H9 (cell line): ENCODE measurements around the gene DISC1. TPM values are rescaled to one million over a fixed set of nuclear protein-coding genes. Genes with fewer than 3 reads are reported as not detected.

Experiments used
- DNase-seq: peaks from one replicate; pipeline ENCODE4 v3.0.0-alpha.2; 2017
- H2AFZ ChIP-seq: one replicate; pipeline ENCODE4 v1.6.1; 2013; ENCODE audit warnings: mild to moderate bottlenecking, low read length, control low read depth, moderate library complexity
- H2AK5ac ChIP-seq: 2 replicates; pipeline ENCODE4 v1.6.1; 2013; ENCODE audit warnings: low read length, control low read depth, mixed read lengths; ENCODE audit not compliant: insufficient read length
- H2BK120ac ChIP-seq: one replicate; pipeline ENCODE4 v1.6.1; 2013; ENCODE audit warnings: low read depth, mild to moderate bottlenecking, low read length, control low read depth, inconsistent platforms; ENCODE audit not compliant: poor library complexity, severe bottlenecking
- H2BK12ac ChIP-seq: 2 replicates; pipeline ENCODE4 v1.6.1; 2013; ENCODE audit warnings: low read length, control low read depth, mixed read lengths, low read depth; ENCODE audit not compliant: insufficient read length
- H2BK15ac ChIP-seq: 2 replicates; pipeline ENCODE4 v1.6.1; 2013; ENCODE audit warnings: low read depth, low read length, control low read depth
- H2BK20ac ChIP-seq: one replicate; pipeline ENCODE4 v1.6.1; 2013; ENCODE audit warnings: low read depth, mild to moderate bottlenecking, low read length, control low read depth, inconsistent platforms; ENCODE audit not compliant: poor library complexity, severe bottlenecking
- H2BK5ac ChIP-seq: 2 replicates; pipeline ENCODE4 v1.6.1; 2013; ENCODE audit warnings: low read length, control low read depth, mixed read lengths; ENCODE audit not compliant: insufficient read length
- H3K14ac ChIP-seq: 2 replicates; pipeline ENCODE4 v1.6.1; 2013; ENCODE audit warnings: low read length, control low read depth; ENCODE audit not compliant: insufficient read depth
- H3K18ac ChIP-seq: 2 replicates; pipeline ENCODE4 v1.6.1; 2013; ENCODE audit warnings: low read depth, mild to moderate bottlenecking, mixed read lengths, low read length, control low read depth; ENCODE audit not compliant: insufficient read length
- H3K23ac ChIP-seq: 2 replicates; pipeline ENCODE4 v1.6.1; 2013; ENCODE audit warnings: low read length, control low read depth, mixed read lengths, low read depth; ENCODE audit not compliant: insufficient read length
- H3K23me2 ChIP-seq: 2 replicates; pipeline ENCODE4 v1.6.1; 2013; ENCODE audit warnings: low read depth, mild to moderate bottlenecking, mixed read lengths, low read length, control low read depth; ENCODE audit not compliant: insufficient read length, poor library complexity, severe bottlenecking
- H3K27ac ChIP-seq: 2 replicates; pipeline ENCODE4 v1.5.1; 2013; ENCODE audit warnings: low read length, control low read depth, mixed read lengths, low read depth; ENCODE audit not compliant: insufficient read length
- H3K27me3 ChIP-seq: 2 replicates; pipeline ENCODE4 v1.6.1; 2013; ENCODE audit warnings: low read length, control low read depth, inconsistent platforms; ENCODE audit not compliant: insufficient read depth
- H3K4ac ChIP-seq: 2 replicates; pipeline ENCODE4 v1.6.1; 2013; ENCODE audit warnings: low read depth, mild to moderate bottlenecking, control low read depth, inconsistent platforms, low read length, moderate library complexity
- H3K4me1 ChIP-seq: 2 replicates; pipeline ENCODE4 v1.6.1; 2013; ENCODE audit warnings: low read length, control low read depth, inconsistent platforms; ENCODE audit not compliant: insufficient read depth
- H3K4me2 ChIP-seq: 2 replicates; pipeline ENCODE4 v1.6.1; 2013; ENCODE audit warnings: low read length, control low read depth, mixed read lengths; ENCODE audit not compliant: insufficient read length, insufficient read depth
- H3K56ac ChIP-seq: 2 replicates; pipeline ENCODE4 v1.6.1; 2013; ENCODE audit warnings: low read depth, mild to moderate bottlenecking, mixed read lengths, low read length, control low read depth; ENCODE audit not compliant: insufficient read length
- H3K79me1 ChIP-seq: 2 replicates; pipeline ENCODE4 v1.6.1; 2013; ENCODE audit warnings: low read depth, mild to moderate bottlenecking, moderate library complexity, low read length, control low read depth, inconsistent platforms; ENCODE audit not compliant: insufficient read depth, poor library complexity, severe bottlenecking
- H3K79me2 ChIP-seq: 2 replicates; pipeline ENCODE4 v1.6.1; 2013; ENCODE audit warnings: low read length, control low read depth, inconsistent platforms; ENCODE audit not compliant: insufficient read depth
- H3K9ac ChIP-seq: 2 replicates; pipeline ENCODE4 v1.6.1; 2013; ENCODE audit warnings: low read length, control low read depth, mixed read lengths; ENCODE audit not compliant: insufficient read length; ENCODE audit errors: extremely low read depth
- H3K9me3 ChIP-seq: one replicate; pipeline ENCODE4 v1.6.1; 2013; ENCODE audit warnings: low read depth, low read length, inconsistent platforms; ENCODE audit not compliant: control insufficient read depth
- H3T11ph ChIP-seq: one replicate; pipeline ENCODE4 v1.6.1; 2013; ENCODE audit warnings: mild to moderate bottlenecking, low read length, control low read depth, inconsistent platforms
- H4K20me1 ChIP-seq: one replicate; pipeline ENCODE4 v1.6.1; 2013; ENCODE audit not compliant: control insufficient read depth, insufficient read length, insufficient read depth
- H4K5ac ChIP-seq: 2 replicates; pipeline ENCODE4 v1.6.1; 2013; ENCODE audit warnings: low read depth, mild to moderate bottlenecking, mixed read lengths, low read length, control low read depth; ENCODE audit not compliant: insufficient read length
- H4K8ac ChIP-seq: replicated peaks from 2 replicates; pipeline ENCODE4 v1.6.1; 2013; ENCODE audit warnings: low read length, control low read depth, mixed read lengths, low read depth; ENCODE audit not compliant: insufficient read length
- H4K91ac ChIP-seq: 2 replicates; pipeline ENCODE4 v1.6.1; 2013; ENCODE audit warnings: low read depth, mild to moderate bottlenecking, moderate library complexity, mixed read lengths, low read length, control low read depth; ENCODE audit not compliant: insufficient read length
- H3K27ac Mint-ChIP-seq, 3 experiments: 2 replicates in 2 of 3; 3 replicates in 1 of 3; pipeline ENCODE4 v1.8.0; 2020 to 2021; ENCODE audit warnings: mixed read lengths in 3 of 3, mild to moderate bottlenecking in 1 of 3, moderate library complexity in 1 of 3
- H3K27me3 Mint-ChIP-seq: 2 replicates; pipeline ENCODE4 v1.8.0; 2021; ENCODE audit warnings: low read depth, mild to moderate bottlenecking, moderate library complexity, mixed read lengths
- H3K36me3 Mint-ChIP-seq, 3 experiments: 2 replicates in 2 of 3; 3 replicates in 1 of 3; pipeline ENCODE4 v1.8.0; 2020 to 2021; ENCODE audit warnings: low read depth in 3 of 3, mixed read lengths in 3 of 3; ENCODE audit not compliant: insufficient read depth in 1 of 3
- H3K4me1 Mint-ChIP-seq, 2 experiments: 2 replicates each; pipeline ENCODE4 v1.8.0; 2020; ENCODE audit warnings: mixed read lengths in 2 of 2
- H3K4me3 Mint-ChIP-seq, 2 experiments: 2 replicates in 1 of 2; 3 replicates in 1 of 2; pipeline ENCODE4 v1.8.0; 2020 to 2021; ENCODE audit warnings: mild to moderate bottlenecking in 2 of 2, mixed read lengths in 2 of 2, moderate library complexity in 1 of 2
- H3K9me3 Mint-ChIP-seq, 2 experiments: 2 replicates in 1 of 2; 3 replicates in 1 of 2; pipeline ENCODE4 v1.8.0; 2020; ENCODE audit warnings: mild to moderate bottlenecking in 2 of 2, mixed read lengths in 2 of 2, moderate library complexity in 1 of 2
- WGBS: extraction: QIAGEN DNeasy Blood & Tissue Kit; methylation state at CpG from one replicate; pipeline ENCODE4 v1.1.7; 2013; ENCODE audit warnings: missing lambda C conversion rate, low lambda C conversion rate, mixed read lengths; ENCODE audit not compliant: insufficient read length; ENCODE audit errors: extremely low coverage; 5-methylcytosine and 5-hydroxymethylcytosine counted together
- total RNA-seq: library from RNA; stranded (reverse); gene quantifications from 2 replicates; pipeline ENCODE4 v1.2.1, GENCODE V29; 2021
- TF ChIP-seq, protein P1 (sequence below): fragments of 200-600 bp; sonication (generic); conservative IDR thresholded peaks from 3 replicates; pipeline ENCODE4 v1.8.0; 2021; ENCODE audit warnings: antibody characterized with exemption, mild to moderate bottlenecking

The DISC1 gene
- total RNA-seq, 1 experiment from 2014 or later: 2.5 TPM

DNA sequence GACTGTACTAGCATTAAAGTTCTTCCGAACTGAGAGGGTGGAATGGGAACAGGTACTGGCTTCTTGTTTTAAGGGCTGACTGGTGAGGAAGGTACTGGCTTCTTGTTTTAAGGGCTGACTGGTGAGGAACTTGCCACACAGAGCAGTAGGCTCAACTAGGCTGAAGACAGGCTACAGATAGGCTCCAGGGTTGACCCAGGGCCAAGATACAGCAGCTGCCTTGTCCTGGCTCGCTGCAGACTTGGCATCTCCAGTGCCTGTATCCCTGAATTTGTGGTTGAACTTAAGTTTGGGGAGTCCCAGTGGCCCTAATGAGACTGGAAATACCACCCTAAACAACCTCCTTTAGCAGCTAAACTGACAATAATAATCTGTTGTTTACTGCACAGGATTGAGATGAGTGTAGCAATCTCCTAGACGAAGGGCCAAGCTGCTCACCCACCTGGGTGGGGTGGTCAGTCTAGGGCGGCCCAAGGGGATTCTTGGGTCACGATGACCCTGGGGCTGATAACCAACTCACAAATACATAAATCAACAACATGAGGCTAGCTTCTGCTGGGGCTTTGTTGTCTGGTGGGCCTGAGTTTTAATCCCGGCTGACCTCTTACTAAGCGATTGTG lies 227.1 kb downstream of the DISC1 start:
- no peaks in the 10 kb centered on the region for H3K23me2 ChIP-seq
- Mint-ChIP-seq H3K27ac (no peak overlapping the region), H3K9me3 (no peaks in the 10 kb centered on the region), H3K36me3 (no peaks in the 10 kb centered on the region), H3K4me3 (no peak overlapping the region), H3K27me3 (peaks cover 23% of the 10 kb centered on the region), H3K4me1 (peaks cover 19 to 20% of the 10 kb centered on the region in 2 experiments)
- no peak overlapping the region for H3K14ac ChIP-seq
- no peaks in the 10 kb centered on the region for H3K79me1 ChIP-seq
- no peak overlapping the region for H3K4me2 ChIP-seq
- H3K9ac ChIP-seq: no peak overlapping the region
- TF ChIP-seq, protein P1, sequence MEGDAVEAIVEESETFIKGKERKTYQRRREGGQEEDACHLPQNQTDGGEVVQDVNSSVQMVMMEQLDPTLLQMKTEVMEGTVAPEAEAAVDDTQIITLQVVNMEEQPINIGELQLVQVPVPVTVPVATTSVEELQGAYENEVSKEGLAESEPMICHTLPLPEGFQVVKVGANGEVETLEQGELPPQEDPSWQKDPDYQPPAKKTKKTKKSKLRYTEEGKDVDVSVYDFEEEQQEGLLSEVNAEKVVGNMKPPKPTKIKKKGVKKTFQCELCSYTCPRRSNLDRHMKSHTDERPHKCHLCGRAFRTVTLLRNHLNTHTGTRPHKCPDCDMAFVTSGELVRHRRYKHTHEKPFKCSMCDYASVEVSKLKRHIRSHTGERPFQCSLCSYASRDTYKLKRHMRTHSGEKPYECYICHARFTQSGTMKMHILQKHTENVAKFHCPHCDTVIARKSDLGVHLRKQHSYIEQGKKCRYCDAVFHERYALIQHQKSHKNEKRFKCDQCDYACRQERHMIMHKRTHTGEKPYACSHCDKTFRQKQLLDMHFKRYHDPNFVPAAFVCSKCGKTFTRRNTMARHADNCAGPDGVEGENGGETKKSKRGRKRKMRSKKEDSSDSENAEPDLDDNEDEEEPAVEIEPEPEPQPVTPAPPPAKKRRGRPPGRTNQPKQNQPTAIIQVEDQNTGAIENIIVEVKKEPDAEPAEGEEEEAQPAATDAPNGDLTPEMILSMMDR: no peak
- no peak overlapping the region for H2AK5ac ChIP-seq
- H3T11ph ChIP-seq: no peak overlapping the region
- H2AFZ ChIP-seq: no peak overlapping the region
- no peak overlapping the region for H3K4ac ChIP-seq
- no peak overlapping the region for H4K91ac ChIP-seq
- no peak for DNase-seq
- no peak overlapping the region for H4K8ac ChIP-seq
- H3K79me2 ChIP-seq: no peaks in the 10 kb centered on the region
- H2BK20ac ChIP-seq: no peak overlapping the region
- H3K23ac ChIP-seq: no peak overlapping the region
- H4K5ac ChIP-seq: no peak overlapping the region
- no peak overlapping the region for H3K27ac ChIP-seq
- WGBS: no CpG with 5 or more reads among the region's 7 CpGs
- no peaks in the 10 kb centered on the region for H3K27me3 ChIP-seq
- H2BK12ac ChIP-seq: no peak overlapping the region
- no peak overlapping the region for H2BK5ac ChIP-seq
- H2BK15ac ChIP-seq: no peak overlapping the region
- no peak overlapping the region for H2BK120ac ChIP-seq
- H4K20me1 ChIP-seq: no peaks in the 10 kb centered on the region
- no peaks in the 10 kb centered on the region for H3K9me3 ChIP-seq
- H3K18ac ChIP-seq: no peak overlapping the region
- H3K56ac ChIP-seq: no peak overlapping the region
- no peaks in the 10 kb centered on the region for H3K4me1 ChIP-seq
